Measurements from ENCODE around the gene TBX18. TPM values are rescaled to one million over a fixed set of nuclear protein-coding genes. Genes with fewer than 3 reads are reported as not detected.

TBX18 gene
- total and polyA plus RNA-seq, 12 donors, result 1.0 to 10.4 (median 2.9) TPM

GRCh38 chr6:84774157-84774984, 10.0 kb upstream of the TBX18 start:
- intact Hi-C loops (cut with DNase I), result no loop called here
- Histone ChIP-seq H3K4me3 (peak overlapping the region in 2 of 4 donors; percentile 22 to 54), H3K4me1 (replicated peaks in 1 of 2) (peaks cover 10 to 16% of the 10 kb centered on the region in 2 donors), H3K27ac (peak overlapping the region in 2 of 5 donors; percentile 39 to 62), H3K27me3 (peaks cover 68% of the 10 kb centered on the region), H3K9me3 (replicated peaks in 1 of 3) (no peaks in the 10 kb centered on the region), H3K36me3 (replicated peaks in 1 of 2) (no peaks in the 10 kb centered on the region)
- DNase-seq, result peak in 3 of 7 donors; percentile 21 to 23 (median 23)
- peak in 4 of 6 experiments; percentile 8 to 50 (median 38) for TF ChIP-seq CTCF (IDR thresholded peaks at IDR 0.05)
- no peak for TF ChIP-seq POLR2A (IDR thresholded peaks at IDR 0.05)
- WGBS, 4 donors, result 1 to 4% (median 1%) methylated on average over 23 to 79 of the region's 79 CpGs

- H3K27me3 ChIP-seq, result peaks cover 71% of the 10 kb centered on the region
- 1 to 3% (median 2%) methylated on average over 18 to 69 of the region's 69 CpGs for WGBS, 4 donors
- TF ChIP-seq POLR2A (IDR thresholded peaks at IDR 0.05) (no peak), CTCF (IDR thresholded peaks at IDR 0.05) (no peak)
- no peak for DNase-seq
- intact Hi-C loops (cut with DNase I), result no loop called here
- H3K27ac ChIP-seq, result peak overlapping the region in 1 of 5 donors; percentile 39
- no peaks in the 10 kb centered on the region for H3K9me3 ChIP-seq (replicated peaks in 1 of 3)
- H3K4me3 ChIP-seq, result peak overlapping the region in 2 of 4 donors; percentile 22 to 54
- no peaks in the 10 kb centered on the region for H3K36me3 ChIP-seq (replicated peaks in 1 of 2)
- H3K4me1 ChIP-seq (replicated peaks in 1 of 2), result peaks cover 10 to 16% of the 10 kb centered on the region in 2 donors
Observed at GRCh38 chr6:84773431-84774156, 9.2 kb upstream of the TBX18 start.

GRCh38 chr6:84773133-84773430, 8.7 kb upstream of the TBX18 start:
- no peak overlapping the region for H3K27ac ChIP-seq
- WGBS, 4 donors, result 2 to 7% (median 5%) methylated on average over 8 to 14 of the region's 14 CpGs
- DNase-seq, result no peak
- no peaks in the 10 kb centered on the region for H3K9me3 ChIP-seq (replicated peaks in 1 of 3)
- H3K4me1 ChIP-seq (replicated peaks in 1 of 2), result peaks cover 10 to 16% of the 10 kb centered on the region in 2 donors
- H3K36me3 ChIP-seq (replicated peaks in 1 of 2), result no peaks in the 10 kb centered on the region
- no peak for TF ChIP-seq POLR2A (IDR thresholded peaks at IDR 0.05)
- no peak for TF ChIP-seq CTCF (IDR thresholded peaks at IDR 0.05)
- intact Hi-C loops (cut with DNase I), result no loop called here
- H3K27me3 ChIP-seq, result peaks cover 76% of the 10 kb centered on the region
- H3K4me3 ChIP-seq, result peak overlapping the region in 1 of 4 donors; percentile 54

- WGBS, 4 donors, result 8 to 19% (median 12%) methylated on average over 30 to 35 of the region's 35 CpGs
- Histone ChIP-seq H3K4me3 (peak overlapping the region in 1 of 4 donors; percentile 54), H3K36me3 (replicated peaks in 1 of 2) (no peaks in the 10 kb centered on the region), H3K27ac (no peak overlapping the region), H3K9me3 (replicated peaks in 1 of 3) (no peaks in the 10 kb centered on the region), H3K27me3 (peaks cover 81% of the 10 kb centered on the region), H3K4me1 (replicated peaks in 1 of 2) (peaks cover 10 to 16% of the 10 kb centered on the region in 2 donors)
- no peak for TF ChIP-seq POLR2A (IDR thresholded peaks at IDR 0.05)
- no peak for TF ChIP-seq CTCF (IDR thresholded peaks at IDR 0.05)
- no peak for DNase-seq
- intact Hi-C loops (cut with DNase I), result no loop called here
Observed at GRCh38 chr6:84772428-84773132, 8.2 kb upstream of the TBX18 start.

Measured in adrenal gland (tissue), 12 donors.